Peyer's patch (tissue), 4 donors: Measurements from ENCODE around the gene PCBP3. TPM values are rescaled to one million over a fixed set of nuclear protein-coding genes. Genes with fewer than 3 reads are reported as not detected.

Experiments used
- DNase-seq, 3 donors: peaks; one replicate each; pipeline ENCODE4 v3.0.0-alpha.2; 2017 to 2019
- H3K27ac ChIP-seq, 4 donors: fragments of 200-600 bp; sonication (generic); one replicate each; pipeline ENCODE4 v1.5.1; 2016 to 2019
- H3K27me3 ChIP-seq, 2 donors: fragments of 200-600 bp; sonication (generic); one replicate each; pipeline ENCODE4 v1.5.1; 2019
- H3K36me3 ChIP-seq, 3 donors: fragments of 200-600 bp; sonication (generic); one replicate each; pipeline ENCODE4 v1.5.1; 2016 to 2019
- H3K4me1 ChIP-seq, 4 donors: fragments of 200-600 bp; sonication (generic); one replicate each; pipeline ENCODE4 v1.5.1; 2016 to 2019
- H3K4me3 ChIP-seq, 4 donors: fragments of 200-600 bp; sonication (generic); 1 replicate in 3 of 4; 2 replicates in 1 of 4; pipeline ENCODE4 v1.5.1; 2016 to 2019; ENCODE audit warnings: mild to moderate bottlenecking in 1 of 4
- H3K9me3 ChIP-seq, 4 donors: fragments of 200-600 bp; sonication (generic); one replicate each; pipeline ENCODE4 v1.5.1; 2016 to 2019; ENCODE audit warnings: mild to moderate bottlenecking in 1 of 4
- CTCF ChIP-seq, 6 experiments: fragments of 450-650 bp in 4 of 6; fragments of 200-600 bp in 2 of 6; sonication (generic) in 1 of 6; IDR thresholded peaks; one replicate each; pipeline ENCODE4 v1.5.1; 2017 to 2019; ENCODE audit warnings: antibody characterized with exemption in 6 of 6, mild to moderate bottlenecking in 3 of 6, moderate library complexity in 1 of 6
- POLR2A ChIP-seq, 2 donors: fragments of 450-650 bp; IDR thresholded peaks; one replicate each; pipeline ENCODE4 v1.5.1; 2017; ENCODE audit warnings: antibody characterized with exemption in 2 of 2, mild to moderate bottlenecking in 2 of 2, moderate library complexity in 2 of 2
- total RNA-seq, 4 donors: library from RNA; depleted of rRNA; stranded (reverse); fragments of >200 nt; gene quantifications; one replicate each; pipeline ENCODE4 v1.1.0, GENCODE V29; 2016

PCBP3 gene
- total RNA-seq, 4 donors from 2014 or later: 1.1 to 6.0 (median 4.4) TPM; not detected in 1

GRCh38 chr21:45756669-45757068 is 113.1 kb downstream of the PCBP3 start:
- H3K9me3 ChIP-seq: no peaks in the 10 kb centered on the region
- no peak for DNase-seq
- no peak overlapping the region for H3K27ac ChIP-seq
- H3K4me1 ChIP-seq: no peaks in the 10 kb centered on the region
- TF ChIP-seq CTCF (IDR thresholded peaks at IDR 0.05) (no peak), POLR2A (IDR thresholded peaks at IDR 0.05) (no peak)
- no peak overlapping the region for H3K4me3 ChIP-seq
- H3K36me3 ChIP-seq: no peaks in the 10 kb centered on the region
- no peaks in the 10 kb centered on the region for H3K27me3 ChIP-seq

- Histone ChIP-seq H3K27me3 (no peaks in the 10 kb centered on the region), H3K36me3 (no peaks in the 10 kb centered on the region), H3K4me3 (no peak overlapping the region), H3K4me1 (no peaks in the 10 kb centered on the region), H3K27ac (no peak overlapping the region), H3K9me3 (no peaks in the 10 kb centered on the region)
- DNase-seq: no peak
- TF ChIP-seq POLR2A (IDR thresholded peaks at IDR 0.05): no peak
- no peak for TF ChIP-seq CTCF (IDR thresholded peaks at IDR 0.05)
Measured at GRCh38 chr21:45761704-45762103, 118.2 kb downstream of the PCBP3 start.

- H3K27ac ChIP-seq: no peak overlapping the region
- H3K27me3 ChIP-seq: no peaks in the 10 kb centered on the region
- no peaks in the 10 kb centered on the region for H3K4me1 ChIP-seq
- H3K4me3 ChIP-seq: no peak overlapping the region
- H3K36me3 ChIP-seq: no peaks in the 10 kb centered on the region
- no peaks in the 10 kb centered on the region for H3K9me3 ChIP-seq
- TF ChIP-seq POLR2A (IDR thresholded peaks at IDR 0.05) (no peak), CTCF (IDR thresholded peaks at IDR 0.05) (no peak)
- DNase-seq: no peak
Measured at GRCh38 chr21:45763074-45763473, 119.5 kb downstream of the PCBP3 start.

- Histone ChIP-seq H3K27ac (no peak overlapping the region), H3K27me3 (no peaks in the 10 kb centered on the region), H3K4me3 (no peak overlapping the region), H3K36me3 (no peaks in the 10 kb centered on the region), H3K4me1 (no peaks in the 10 kb centered on the region), H3K9me3 (no peaks in the 10 kb centered on the region)
- DNase-seq: no peak
- TF ChIP-seq CTCF (IDR thresholded peaks at IDR 0.05): no peak
- no peak for TF ChIP-seq POLR2A (IDR thresholded peaks at IDR 0.05)
Measured at GRCh38 chr21:45763506-45763905, 120.0 kb downstream of the PCBP3 start.

- DNase-seq: no peak
- H3K4me1 ChIP-seq: no peaks in the 10 kb centered on the region
- TF ChIP-seq POLR2A (IDR thresholded peaks at IDR 0.05) (no peak), CTCF (IDR thresholded peaks at IDR 0.05) (no peak)
- no peaks in the 10 kb centered on the region for H3K27me3 ChIP-seq
- H3K9me3 ChIP-seq: no peaks in the 10 kb centered on the region
- H3K36me3 ChIP-seq: no peaks in the 10 kb centered on the region
- no peak overlapping the region for H3K4me3 ChIP-seq
- H3K27ac ChIP-seq: no peak overlapping the region
Measured at GRCh38 chr21:45764792-45765191, 121.3 kb downstream of the PCBP3 start.

GRCh38 chr21:45765375-45765774 is 121.8 kb downstream of the PCBP3 start:
- Histone ChIP-seq H3K36me3 (no peaks in the 10 kb centered on the region), H3K4me1 (no peaks in the 10 kb centered on the region), H3K27ac (no peak overlapping the region), H3K9me3 (no peaks in the 10 kb centered on the region), H3K27me3 (no peaks in the 10 kb centered on the region), H3K4me3 (no peak overlapping the region)
- DNase-seq: no peak
- no peak for TF ChIP-seq CTCF (IDR thresholded peaks at IDR 0.05)
- no peak for TF ChIP-seq POLR2A (IDR thresholded peaks at IDR 0.05)
